C4-2B (cell line): Measurements from ENCODE around the gene TADA1.

Experiments used
- H3K27ac ChIP-seq: fragments of 450-650 bp; 2 replicates; pipeline ENCODE4 v1.5.1; 2017
- ZFX ChIP-seq: fragments of 450-650 bp; IDR thresholded peaks from 2 replicates; pipeline ENCODE4 v1.6.1; 2017
- TF ChIP-seq, protein P1 (sequence below): fragments of 450-650 bp; conservative IDR thresholded peaks from 2 replicates; pipeline ENCODE4 v1.5.1; 2017; ENCODE audit warnings: mild to moderate bottlenecking

TADA1 gene

DNA sequence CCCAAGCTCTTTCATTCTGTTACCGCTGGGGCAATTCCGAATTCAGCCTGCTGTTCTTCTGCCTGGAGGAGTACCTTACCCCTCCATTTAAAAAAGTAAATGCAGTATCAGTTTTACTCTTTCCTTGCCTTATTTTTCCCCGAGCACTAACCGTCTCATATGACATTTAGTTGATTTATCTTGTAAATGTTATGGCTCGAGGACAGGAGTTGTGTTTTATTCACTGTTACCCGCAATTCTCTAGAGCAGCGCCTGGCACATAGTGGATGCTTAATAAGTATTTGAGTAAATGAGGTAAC, 425 bp upstream of the TADA1 start:
- no peak for TF ChIP-seq ZFX
- TF ChIP-seq, protein P1, sequence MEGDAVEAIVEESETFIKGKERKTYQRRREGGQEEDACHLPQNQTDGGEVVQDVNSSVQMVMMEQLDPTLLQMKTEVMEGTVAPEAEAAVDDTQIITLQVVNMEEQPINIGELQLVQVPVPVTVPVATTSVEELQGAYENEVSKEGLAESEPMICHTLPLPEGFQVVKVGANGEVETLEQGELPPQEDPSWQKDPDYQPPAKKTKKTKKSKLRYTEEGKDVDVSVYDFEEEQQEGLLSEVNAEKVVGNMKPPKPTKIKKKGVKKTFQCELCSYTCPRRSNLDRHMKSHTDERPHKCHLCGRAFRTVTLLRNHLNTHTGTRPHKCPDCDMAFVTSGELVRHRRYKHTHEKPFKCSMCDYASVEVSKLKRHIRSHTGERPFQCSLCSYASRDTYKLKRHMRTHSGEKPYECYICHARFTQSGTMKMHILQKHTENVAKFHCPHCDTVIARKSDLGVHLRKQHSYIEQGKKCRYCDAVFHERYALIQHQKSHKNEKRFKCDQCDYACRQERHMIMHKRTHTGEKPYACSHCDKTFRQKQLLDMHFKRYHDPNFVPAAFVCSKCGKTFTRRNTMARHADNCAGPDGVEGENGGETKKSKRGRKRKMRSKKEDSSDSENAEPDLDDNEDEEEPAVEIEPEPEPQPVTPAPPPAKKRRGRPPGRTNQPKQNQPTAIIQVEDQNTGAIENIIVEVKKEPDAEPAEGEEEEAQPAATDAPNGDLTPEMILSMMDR, result peak; percentile 44
- H3K27ac ChIP-seq, result peak overlapping the region; percentile 97

DNA sequence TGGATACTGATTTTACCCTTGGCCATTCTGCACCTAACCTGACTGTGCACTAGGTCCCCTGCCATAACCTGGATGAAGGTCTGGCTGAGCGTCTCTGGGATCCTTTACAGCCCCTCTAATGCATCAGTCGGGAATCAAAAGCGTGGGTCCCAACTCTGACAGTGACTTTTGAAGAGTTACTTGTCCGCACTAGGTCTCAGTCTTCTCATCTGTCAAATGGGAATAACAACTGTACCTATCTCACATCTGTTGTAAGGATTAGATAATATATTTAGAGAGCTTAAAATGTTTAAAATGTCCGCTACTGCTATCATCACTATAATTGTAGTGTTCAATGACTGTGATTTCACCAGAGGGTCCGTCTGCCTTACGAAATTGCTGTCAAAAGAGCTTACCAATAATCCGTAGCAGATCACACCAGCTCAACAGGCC, 746 bp downstream of the TADA1 start:
- TF ChIP-seq, protein P1, result no peak
- TF ChIP-seq ZFX, result no peak
- H3K27ac ChIP-seq, result peak overlapping the region; percentile 97

DNA sequence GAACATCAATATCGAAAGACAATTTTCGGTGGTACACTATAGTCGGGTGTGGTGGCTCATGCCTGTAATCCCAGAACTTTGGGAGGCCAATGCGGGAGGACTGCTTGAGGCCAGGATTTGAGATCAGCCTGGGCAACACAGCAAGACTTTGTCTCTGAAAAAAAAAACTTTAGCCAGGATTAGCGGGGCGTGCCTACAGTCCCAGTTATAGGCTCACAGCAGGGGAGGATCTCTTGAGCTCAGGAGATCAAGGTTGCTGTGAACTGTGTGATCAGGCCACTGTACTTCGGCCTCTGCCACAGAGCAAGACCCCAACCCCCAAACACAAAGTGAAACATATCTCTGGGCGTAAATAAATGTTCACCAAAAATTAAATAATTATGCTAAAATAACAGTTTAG, 1.6 kb downstream of the TADA1 start:
- TF ChIP-seq, protein P1, result no peak
- TF ChIP-seq ZFX, result no peak
- H3K27ac ChIP-seq, result no peak overlapping the region

DNA sequence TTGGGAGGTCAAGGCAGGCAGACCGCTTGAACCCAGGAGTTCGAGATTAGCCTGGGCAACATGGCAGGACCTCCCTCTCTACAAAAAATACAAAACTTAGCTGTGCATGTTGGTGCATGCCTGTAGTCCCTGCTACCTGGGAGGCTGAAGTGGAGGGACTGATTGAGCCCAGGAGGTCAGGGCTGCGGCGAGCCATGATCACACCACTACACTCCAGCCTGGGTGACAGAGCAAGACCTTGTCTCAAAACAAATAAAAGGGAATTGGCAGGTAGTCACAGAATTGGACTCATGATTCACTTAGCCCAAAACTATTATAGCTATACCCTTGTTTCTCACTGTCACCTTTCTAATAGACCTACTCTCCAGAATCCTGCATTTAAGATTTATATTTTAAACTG, 5.5 kb downstream of the TADA1 start:
- no peak overlapping the region for H3K27ac ChIP-seq
- TF ChIP-seq, protein P1, result no peak
- TF ChIP-seq ZFX, result no peak

DNA sequence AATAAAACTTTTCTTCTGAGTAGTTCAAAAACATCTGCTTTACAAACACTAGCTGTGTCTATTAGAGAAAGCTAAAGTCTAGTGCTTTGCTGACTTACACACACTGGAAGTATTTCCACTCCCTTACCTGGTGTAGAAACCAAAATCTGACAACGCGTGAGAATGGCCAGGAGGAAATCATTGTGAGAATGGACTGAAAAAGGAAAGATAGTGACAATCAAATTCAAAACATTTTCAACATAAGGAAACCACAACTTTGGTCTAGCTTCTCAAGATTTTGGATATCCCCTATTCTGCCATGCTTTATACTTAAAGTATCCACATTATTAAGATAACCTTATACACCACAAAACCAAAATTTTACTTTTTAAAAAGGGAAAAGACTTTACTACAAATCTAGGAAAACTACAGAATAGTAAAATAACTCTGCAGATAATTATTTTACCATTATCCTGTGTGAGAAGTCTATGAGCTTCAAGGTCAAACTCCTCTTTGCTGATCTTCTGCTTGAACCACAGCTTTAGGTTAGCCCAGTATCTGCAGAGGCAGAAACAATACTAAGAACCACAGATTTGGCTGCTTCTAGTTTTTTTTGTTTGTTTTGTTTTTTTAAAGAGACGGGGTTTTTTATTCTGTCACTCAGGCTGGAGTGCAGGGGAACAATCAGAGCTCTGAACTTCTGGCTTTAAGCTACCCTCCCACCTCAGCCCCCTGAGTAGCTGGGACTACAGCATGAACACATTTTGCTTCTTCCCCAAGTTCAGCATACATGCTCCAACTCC, 6.6 kb downstream of the TADA1 start:
- TF ChIP-seq, protein P1, result no peak
- no peak for TF ChIP-seq ZFX
- no peak overlapping the region for H3K27ac ChIP-seq

DNA sequence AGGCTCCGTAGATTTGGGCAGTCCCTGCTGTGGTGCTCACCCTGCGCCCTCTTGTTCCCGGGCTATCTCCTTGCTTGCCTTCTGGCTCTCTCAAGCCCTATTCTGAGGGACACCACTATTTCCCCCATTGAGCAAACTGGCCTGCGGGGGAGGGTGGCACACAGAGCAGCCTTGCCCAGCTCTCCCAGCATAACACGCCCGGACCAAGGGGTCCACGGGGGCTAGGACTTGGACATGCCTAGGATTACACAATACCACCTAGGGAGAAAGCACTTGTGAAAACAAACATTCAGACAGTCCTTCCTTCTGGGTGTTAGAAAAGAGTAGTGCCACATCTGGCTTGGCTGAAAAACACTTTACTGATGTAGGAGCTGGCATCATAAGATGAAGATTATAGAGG, 7.4 kb downstream of the TADA1 start:
- TF ChIP-seq ZFX, result no peak
- TF ChIP-seq, protein P1, result no peak
- no peak overlapping the region for H3K27ac ChIP-seq

DNA sequence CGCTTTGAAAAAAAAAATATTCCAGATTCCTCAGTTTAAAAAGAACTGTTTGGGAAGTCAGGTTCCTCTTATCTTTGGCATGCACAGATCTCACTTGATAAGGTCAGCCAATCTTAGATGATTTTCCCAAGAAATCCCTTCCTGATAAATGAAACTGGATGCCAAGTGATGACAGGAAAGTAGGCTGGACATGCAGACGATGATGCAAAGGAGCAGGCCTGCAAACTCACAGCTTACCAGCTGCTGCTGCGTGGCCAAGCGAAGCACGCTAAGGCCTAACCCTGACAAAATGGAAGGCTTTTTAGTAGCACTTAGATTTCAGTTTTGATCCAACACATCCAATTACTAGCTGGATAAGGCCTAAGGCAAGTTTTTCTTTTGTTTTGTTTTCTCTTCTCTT, 10.1 kb downstream of the TADA1 start:
- TF ChIP-seq ZFX, result no peak
- TF ChIP-seq, protein P1, result no peak
- H3K27ac ChIP-seq, result no peak overlapping the region
